NOMO-1 treated with dmso at 0.1 percent for 144 hours (cell line): ENCODE data around the gene DIP2C.
"Not testable (repeated sequence)": the region's sequence is repeated elsewhere in the genome, so short reads cannot be mapped to it uniquely, and the experiment has no call there.

Source experiments
- DNase-seq: peaks from one replicate; lab custom pipeline; 2025; ENCODE audit not compliant: unreplicated experiment; lab: John Stamatoyannopoulos, UW

DIP2C gene

GRCh38 chr10:488081-488932 lies 201.2 kb downstream of the DIP2C start:
- no peak for DNase-seq

- DNase-seq: no peak
Measured at GRCh38 chr10:486666-487322, 202.7 kb downstream of the DIP2C start.

- DNase-seq: no peak
Measured at GRCh38 chr10:486206-486605, 203.3 kb downstream of the DIP2C start.

GRCh38 chr10:485776-486175 lies 203.7 kb downstream of the DIP2C start:
- DNase-seq: no peak

GRCh38 chr10:484925-485661 lies 204.4 kb downstream of the DIP2C start:
- no peak for DNase-seq

GRCh38 chr10:484441-484924 lies 205.0 kb downstream of the DIP2C start:
- no peak for DNase-seq

GRCh38 chr10:483261-483660 lies 206.2 kb downstream of the DIP2C start:
- no peak for DNase-seq

GRCh38 chr10:482848-483247 lies 206.6 kb downstream of the DIP2C start:
- no peak for DNase-seq

- no peak for DNase-seq
Measured at GRCh38 chr10:482051-482501, 207.4 kb downstream of the DIP2C start.

- no peak for DNase-seq
Measured at GRCh38 chr10:481628-482027, 207.8 kb downstream of the DIP2C start.

GRCh38 chr10:480928-481552 lies 208.4 kb downstream of the DIP2C start:
- no peak for DNase-seq

GRCh38 chr10:480498-480927 lies 209.0 kb downstream of the DIP2C start:
- no peak for DNase-seq

GRCh38 chr10:479706-480497 lies 209.6 kb downstream of the DIP2C start:
- DNase-seq: not testable (repeated sequence)

- DNase-seq: no peak
Measured at GRCh38 chr10:478471-479245, 210.8 kb downstream of the DIP2C start.

GRCh38 chr10:477620-478019 lies 211.8 kb downstream of the DIP2C start:
- no peak for DNase-seq

GRCh38 chr10:476455-476780 lies 213.1 kb downstream of the DIP2C start:
- no peak for DNase-seq

GRCh38 chr10:475709-476454 lies 213.6 kb downstream of the DIP2C start:
- DNase-seq: no peak

- DNase-seq: no peak
Measured at GRCh38 chr10:474946-475345, 214.5 kb downstream of the DIP2C start.

GRCh38 chr10:474406-474805 lies 215.1 kb downstream of the DIP2C start:
- DNase-seq: no peak
